NOMO-1 treated with DMSO at 0.1 percent for 48 hours (cell line): ENCODE results near the gene BRD3.
A peak's percentile ranks its signal among the peaks of the same experiment; 100 is the strongest.
"Not testable (repeated sequence)": the region's sequence is repeated elsewhere in the genome, so short reads cannot be mapped to it uniquely, and the experiment has no call there.

ENCODE experiments used
- DNase-seq: peaks from one replicate; lab custom pipeline; 2025; ENCODE audit not compliant: unreplicated experiment; lab: John Stamatoyannopoulos, UW

Gene BRD3

DNA sequence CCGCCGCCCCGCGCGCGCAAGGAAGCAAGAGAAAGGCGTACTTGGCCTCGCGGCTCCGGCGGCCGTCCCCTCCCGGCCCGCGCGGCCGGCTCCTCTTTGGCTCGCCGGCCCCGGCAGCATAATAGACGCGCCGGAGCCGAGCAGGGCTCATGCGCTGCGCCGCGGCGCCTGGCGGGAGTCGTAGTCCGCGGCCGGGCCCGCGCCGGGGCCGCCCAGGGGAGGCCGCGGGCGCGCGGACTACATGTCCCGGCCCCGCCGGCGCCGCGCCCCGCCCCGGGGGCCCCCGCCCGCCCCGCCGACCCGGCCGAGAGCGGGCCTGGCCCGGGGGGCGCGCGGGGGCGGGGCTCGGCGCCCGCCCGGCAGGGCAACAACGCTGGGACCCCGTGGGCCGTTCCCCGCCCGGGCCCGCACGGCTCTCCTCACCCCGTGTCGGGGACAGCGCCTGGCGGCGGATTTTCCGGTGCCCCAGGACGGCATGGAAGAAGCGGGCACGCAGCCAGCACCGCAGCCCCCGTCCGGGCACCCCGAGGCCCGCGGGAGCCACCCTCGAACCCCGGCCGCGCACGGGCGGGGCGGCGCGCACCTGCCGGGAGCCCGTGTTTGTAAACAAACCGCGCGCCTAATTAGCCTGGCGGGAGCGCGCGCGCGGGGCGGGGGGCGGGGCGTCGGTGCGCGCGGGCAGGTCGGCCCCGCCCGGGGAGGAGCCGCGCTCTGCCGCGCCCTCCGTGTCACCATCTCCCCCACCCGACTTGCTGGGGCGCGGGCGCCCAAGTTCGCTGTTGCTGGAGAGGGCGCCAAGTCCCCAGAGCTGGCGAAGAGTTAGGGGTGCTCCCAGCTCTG, at the start of gene BRD3:
Gene BRD3 (minus strand): TSS at position 123 of the 840 bp plus-strand sequence. CDS start 14,549 bp downstream, outside the sequence.
- peak; percentile 83 for DNase-seq

DNA sequence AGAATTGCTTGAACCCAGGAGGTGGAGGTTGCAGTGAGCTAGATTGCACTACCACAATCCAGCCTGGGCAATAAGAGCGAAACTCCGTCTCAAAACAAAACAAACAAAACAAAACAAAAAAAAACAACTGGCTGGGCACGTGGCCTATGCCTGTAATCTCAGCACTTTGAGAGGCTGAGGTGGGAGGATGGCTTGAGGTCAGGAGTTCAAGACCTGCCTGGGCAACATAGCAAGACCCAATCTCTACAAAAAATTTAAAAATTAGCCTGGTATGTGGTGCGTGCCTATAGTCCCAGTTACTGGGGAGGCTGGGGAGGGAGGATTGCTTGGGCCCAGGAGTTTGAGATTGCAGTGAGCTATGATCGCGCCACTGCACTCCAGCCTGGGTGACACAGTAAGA, 44.7 kb upstream of the BRD3 start:
- DNase-seq = no peak

DNA sequence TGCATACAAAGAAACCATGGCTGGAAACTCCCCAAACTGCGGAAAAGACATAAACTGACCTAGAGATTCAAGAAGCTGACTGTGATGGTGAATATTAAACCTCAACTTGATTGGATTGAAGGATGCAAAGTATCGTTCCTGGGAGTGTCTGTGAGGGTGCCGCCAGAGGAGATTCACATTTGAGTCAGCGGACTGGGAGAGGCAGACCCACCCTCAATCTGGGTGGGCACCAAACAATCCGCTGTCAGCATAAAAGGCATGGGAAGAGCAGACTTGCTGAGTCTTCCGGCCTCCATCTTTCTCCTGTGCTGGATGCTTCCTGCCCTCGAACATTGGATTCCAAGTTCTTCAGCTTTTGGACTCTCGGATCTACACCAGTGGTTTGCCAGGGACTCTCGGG, 43.2 kb upstream of the BRD3 start:
- DNase-seq = no peak

DNA sequence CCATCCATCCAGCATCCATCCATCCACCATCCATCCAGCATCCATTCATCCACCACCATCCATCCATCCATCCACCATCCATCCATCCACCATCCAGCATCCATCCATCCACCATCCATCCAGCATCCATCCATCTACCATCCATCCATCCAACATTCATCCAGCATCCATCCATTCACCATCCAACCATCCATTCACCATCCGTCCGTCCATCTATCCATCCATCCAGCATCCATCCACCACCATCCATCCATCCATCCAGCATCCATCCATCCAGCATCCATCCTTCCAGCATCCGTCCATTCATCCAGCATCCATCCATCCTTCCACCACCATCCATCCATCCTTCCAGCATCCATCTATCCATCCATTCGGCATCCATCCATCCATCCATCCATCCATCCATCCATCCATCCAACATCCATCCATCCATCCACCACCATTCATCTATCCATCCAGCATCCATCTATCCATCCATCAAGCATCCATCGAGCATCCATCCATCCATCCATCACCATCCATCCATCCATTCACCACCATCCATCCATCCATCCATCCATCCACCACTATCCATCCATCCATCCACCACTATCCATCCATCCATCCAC, 35.7 kb upstream of the BRD3 start:
- DNase-seq = no peak

DNA sequence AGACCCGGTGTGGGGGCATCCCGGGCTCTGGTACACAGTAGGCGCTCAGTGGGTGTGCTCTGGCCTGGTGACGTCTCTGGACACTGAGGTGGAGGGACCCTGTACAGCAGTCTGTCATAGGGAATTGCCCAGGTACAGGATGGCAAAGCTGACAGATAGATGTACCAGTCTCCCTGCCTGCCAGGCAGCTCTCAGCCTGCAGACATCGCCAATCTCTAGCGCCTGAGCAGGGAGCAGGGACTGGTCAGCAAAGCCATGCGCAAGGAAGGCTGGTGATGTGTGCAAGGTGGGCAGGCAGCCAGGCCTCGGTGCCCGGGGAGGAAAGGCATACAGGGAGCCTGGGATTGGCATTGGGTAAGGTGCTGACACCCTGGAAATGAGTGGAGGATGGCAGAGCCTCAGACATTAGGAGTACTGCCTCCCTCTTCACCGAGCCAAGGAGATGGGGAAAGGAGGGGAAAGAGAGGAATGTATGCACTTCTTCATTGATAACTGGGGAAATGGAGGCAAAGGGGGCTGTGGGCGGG, 33.9 kb upstream of the BRD3 start:
- DNase-seq = no peak

DNA sequence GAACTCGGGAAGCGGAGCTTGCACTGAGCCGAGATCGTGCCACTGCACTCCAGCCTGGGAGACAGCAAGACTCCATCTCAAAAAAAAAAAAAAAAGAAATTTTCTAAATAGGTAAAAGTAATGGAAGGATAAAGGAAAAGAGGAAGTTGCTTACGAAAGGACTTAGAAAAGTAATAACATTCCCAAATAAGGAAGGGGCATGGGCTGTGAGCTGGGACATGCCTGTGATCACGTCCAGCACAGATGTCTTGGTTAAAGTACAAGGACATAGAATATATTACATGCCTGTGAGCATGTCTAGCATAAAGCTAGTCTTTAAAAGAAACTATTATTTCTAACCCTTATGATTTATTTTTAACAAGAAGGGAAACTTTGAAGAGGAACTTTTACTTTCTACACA, 33.3 kb upstream of the BRD3 start:
- DNase-seq = not testable (repeated sequence)

DNA sequence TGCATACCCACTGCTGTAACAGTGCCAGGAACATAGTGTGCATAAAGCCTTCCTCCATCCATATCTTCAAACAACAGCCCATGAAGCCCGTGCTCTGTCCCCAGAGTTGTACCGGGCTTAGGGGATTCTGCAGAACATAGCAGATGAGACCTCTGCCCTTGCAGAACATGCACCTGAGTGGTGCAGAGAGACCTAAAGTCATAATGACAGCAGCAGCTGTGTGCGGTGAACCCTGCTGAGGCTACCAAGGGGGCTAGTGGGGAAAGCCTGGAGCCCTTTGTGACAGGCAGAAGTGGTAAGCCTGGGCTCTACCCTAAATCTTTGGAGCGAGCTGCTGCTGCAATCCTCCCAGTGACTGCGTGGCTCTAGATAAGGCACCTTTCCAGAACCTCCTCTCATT, 32.2 kb upstream of the BRD3 start:
- no peak for DNase-seq

DNA sequence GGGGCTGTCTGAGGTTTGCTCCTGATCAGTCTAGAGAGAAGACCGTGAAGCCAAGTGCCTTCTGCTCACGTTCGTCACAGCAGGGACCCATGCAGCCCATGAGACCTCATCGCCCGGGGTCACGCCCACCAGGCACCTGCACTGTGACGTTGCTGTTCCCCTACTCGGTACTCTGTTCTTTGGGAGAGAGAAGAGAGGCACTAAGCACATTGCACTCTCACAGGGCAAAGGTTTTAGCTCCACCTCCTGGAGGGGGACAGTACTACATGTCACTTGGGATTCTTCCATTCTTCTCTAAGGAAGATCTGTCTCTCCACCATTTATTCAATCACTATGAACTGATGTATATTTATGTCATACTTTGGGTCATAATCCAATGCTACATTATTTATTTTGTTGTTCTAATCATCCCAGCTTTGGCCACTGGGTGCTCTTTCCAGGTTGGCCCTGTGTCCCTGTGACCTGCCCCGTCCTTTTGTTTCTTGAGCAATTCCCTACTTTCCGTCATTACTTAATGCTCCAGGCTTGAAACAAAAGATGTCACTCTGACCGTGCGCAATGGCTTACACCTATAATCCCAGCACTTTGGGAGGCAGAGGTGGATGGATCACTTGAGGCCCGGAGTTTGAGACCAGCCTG, 31.4 kb upstream of the BRD3 start:
- DNase-seq = peak; percentile 43

DNA sequence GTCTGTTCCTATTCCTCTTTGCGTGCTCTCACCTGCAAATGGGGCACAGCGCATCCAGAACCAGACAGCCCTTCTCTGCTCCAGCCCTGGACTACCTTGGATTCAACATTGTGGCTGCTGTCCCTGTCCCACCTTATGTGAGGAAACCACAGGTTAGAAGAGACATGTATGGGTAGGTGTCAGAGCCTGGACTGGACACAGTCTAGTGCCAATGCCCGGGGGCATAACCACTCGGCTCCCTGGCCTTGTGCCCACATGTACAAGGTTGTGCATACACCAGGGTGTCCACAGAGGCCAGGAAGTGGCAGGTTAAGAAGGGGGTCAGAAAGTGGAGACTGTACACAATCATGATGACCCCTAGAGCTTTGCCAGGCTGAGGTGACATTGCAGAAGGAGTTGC, 22.1 kb upstream of the BRD3 start:
- no peak for DNase-seq

DNA sequence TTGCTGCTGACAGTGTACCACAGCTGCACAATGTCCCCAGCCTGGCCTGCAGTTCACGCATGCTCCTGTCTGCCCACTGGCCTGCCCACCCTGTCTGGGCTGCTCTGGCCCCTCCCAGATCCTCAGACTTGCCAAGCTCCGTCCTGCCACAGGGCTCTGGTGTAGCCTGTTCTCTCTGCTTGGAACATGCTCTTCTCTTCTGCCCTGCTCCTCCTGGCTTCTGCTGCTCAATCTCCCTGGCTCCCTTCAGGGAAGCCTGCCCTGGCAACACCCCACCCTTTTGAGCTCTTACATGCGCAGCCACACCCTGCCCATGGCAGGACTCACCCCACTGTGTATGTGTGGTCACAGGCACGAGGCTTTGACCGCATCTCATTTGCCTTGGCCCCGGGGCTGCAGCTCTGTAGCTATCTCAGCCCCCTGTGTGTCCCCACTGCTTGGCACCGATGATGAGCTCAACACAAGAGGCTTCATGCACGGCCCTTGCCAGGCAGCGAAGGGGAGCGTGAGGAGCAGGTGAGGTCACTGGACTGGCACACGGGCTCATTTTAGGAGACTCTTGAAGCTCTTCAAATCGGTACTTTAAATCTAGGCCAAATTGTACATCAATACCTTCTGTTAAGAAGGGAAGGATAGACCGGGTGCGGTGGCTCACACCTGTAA, 20.4 kb upstream of the BRD3 start:
- DNase-seq = no peak

DNA sequence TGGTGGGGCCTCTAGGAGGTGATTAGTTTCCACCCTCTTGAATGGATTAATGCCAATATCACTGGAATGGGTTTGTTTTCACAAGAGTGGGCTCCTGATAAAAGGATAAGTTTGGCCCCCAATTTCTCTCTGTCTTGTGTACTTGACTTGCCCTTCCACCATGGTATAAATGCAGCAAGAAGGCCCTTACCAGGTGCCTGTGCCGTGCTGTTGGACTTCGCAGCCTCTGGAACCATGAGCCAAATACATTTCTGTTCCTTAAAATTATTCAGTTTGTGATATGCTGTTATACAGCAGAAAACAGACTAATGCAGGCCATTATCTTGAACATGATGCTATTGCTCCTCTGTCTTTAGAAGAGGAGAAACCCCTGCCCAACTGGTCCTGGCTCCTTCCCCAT, 17.8 kb upstream of the BRD3 start:
- no peak for DNase-seq

DNA sequence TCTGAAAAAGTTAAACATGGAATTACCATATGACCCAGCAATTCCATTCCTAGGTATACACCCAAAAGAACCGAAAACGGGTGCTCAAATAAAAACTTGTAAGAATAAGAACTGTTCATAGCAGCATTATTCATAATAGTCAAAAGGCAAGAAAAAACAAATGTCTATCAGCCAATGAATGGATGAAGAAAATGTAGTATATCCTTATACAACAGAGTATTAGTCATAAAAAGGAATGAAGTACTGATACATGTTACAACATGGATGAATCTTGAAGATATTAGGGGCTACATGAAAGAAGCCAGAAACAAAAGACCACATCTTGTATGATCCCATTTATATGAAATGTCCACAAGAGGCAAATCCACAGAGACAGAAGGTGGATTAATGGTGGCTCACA, 15.6 kb upstream of the BRD3 start:
- DNase-seq = no peak

DNA sequence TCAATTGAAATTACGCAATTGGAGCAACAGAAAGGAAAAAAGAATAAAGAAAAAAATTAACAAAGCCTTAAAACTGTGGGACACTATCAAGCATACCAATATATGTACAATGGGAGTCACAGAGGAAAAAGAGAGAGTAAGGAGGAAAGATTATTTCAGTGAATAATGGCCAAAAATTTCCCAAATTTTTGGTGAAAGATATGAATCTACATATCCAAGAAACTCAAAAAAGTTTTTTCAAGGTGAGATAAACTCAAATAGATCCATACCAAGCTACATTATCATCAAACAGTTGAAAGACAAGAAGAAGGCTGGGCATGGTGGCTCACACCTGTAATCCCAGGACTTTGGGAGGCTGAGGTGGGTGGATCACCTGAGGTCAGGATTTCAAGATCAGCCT, 8.8 kb upstream of the BRD3 start:
- no peak for DNase-seq

DNA sequence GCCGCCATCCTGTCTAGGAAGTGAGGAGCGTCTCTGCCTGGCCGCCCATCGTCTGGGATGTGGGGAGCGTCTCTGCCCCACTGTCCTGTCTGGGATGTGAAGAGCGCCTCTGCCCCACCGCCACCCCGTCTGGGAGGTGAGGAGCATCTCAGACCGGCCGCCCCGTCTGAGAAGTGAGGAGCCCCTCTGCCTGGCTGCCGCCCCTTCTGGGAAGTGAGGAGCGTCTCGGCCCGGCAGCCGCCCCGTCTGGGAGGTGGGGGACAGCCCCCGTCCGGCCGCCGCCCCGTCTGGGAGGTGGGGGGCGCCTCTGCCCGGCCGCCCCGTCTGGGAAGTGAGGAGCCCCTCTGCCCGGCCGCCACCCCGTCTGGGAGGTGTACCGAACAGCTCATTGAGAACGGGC, 7.9 kb upstream of the BRD3 start:
- DNase-seq = not testable (repeated sequence)

DNA sequence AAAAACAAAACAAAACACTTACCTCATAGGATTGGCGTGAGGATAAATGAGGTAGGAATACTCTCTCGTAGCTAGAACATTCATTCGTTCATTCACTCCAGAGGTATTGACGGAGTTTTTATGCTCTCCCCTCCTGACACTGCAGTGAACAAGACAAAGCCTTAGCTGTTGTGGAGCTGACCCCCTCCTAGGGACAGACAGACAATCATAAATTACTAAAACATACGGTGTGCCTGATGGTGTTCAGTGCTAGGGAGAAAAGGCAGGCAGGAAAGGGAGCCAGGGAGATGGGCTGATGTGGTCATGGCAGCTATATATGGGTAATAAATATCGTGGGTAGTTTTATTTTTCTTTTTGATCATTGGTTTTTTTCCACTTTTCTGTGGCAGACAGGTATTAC, 5.7 kb upstream of the BRD3 start:
- DNase-seq = no peak

DNA sequence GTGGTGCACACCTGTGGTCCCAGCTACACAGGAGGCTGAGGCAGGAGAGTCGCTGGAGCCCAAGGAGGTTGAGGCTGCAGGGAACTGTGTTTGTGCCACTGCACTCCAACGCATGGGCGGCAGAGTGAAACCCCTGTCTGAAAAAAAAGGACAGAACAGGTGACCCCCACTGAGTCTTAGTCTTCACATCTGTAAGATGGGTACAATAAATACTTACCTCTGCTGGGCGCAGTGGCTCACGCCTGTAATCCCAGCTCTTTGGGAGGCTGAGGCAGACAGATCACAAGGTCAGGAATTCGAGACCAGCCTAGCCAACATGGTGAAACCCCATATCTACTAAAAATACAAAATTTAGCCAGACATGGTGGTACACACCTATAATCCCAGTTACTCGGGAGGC, 4.9 kb upstream of the BRD3 start:
- not testable (repeated sequence) for DNase-seq

DNA sequence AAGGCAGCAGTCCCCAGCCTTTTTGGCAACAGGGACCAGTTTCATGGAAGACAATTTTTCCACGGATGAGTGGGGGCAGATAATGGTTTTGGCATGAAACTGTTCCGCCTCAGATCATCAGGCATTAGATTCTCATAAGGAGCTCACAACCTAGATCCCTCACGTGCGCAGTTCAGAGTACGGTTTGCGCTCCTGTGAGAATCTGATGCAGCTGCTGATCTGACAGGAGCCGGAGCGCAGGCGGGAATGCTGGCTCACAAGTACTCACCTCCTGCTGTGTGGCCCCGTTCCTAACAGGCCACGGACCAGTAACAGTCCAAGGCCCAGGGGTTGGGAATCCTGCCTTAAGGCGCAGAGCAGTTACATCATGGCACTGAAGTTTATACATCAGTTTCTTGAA, 3.3 kb upstream of the BRD3 start:
- DNase-seq = no peak

DNA sequence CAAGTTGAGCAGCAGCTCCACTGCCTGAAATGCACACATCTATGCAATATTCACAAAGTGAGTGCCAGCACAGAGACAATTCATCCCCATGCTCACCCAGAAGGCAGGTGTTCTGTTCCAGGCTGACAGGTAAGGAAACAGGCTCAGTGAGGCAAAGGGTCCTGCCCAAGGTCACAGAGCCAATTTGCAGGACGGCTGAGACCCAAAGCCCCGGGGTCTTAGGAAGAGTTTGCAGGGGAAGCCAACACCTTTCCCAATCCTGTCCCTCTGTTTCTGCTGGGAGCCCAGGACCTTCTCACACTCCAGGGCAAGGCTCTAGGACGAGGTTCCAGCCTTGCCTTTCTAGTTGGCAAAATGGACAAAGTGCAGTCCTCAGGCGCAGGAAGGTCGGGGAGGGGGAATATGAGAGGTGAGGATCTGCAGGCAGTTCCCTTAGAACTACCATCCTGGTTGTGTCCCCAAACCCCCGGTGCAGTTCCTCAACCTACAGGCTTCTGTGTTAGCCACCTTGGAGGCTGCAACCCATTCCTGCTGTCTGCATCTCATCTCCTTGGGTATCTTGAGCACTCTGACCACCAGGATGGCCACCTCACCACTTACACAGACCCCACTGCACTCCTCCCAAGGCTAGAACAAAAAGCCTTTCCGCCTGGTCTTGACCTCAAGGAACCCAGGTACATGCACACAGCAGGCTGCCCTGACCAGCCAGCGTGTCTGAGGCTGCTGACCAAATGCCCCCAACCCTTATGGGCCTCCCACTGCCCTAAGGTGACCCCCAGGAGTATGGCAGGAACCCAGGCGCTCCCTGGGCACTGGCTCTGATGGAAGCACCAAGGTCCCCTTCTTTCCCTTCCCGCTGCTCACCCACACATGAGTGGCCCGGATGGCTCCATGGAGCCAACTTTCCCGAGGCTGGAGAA, 1.9 kb upstream of the BRD3 start:
- no peak for DNase-seq

DNA sequence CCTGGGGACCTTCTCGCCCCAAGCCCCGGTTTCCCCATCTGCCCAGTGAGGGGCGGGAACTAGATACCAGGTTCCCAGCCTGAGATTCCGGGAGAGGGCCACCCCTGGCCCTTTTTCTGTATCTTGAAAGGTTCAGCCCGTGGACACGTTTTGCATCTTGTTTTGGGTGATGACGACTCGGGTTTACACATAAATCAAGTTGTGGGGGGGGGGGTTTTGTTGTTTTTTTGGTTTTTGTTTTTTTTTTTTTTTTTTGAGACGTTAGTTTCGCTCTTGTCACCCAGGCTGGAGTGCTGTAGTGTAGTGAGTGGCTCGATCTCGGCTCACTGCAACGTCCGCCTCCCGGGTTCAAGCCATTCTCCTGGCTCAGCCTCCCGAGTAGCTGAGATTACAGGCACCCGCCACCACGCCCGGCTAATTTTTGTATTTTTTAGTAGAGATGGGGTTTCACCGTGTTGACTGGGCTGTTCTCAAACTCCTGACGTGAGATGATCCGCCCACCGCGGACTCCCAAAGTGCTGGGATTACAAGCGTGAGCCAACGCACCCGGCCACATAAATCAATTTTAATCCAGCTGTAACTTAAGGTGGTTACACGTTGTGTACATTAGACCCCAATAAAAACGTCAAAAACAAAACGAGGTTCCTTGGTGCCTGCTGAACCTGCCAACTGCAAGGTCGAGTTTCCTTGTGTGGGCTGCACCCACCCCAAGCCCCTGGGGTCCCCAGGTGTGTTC, 1.1 kb upstream of the BRD3 start:
- DNase-seq = no peak
